Ectodermal cell (in vitro differentiated cells): ENCODE data around the gene ARHGAP4.

Experiments
- H3K27ac ChIP-seq: 2 replicates; pipeline ENCODE4 v1.7.0; 2013; ENCODE audit warnings: mild to moderate bottlenecking, low read depth, low read length; ENCODE audit not compliant: insufficient read depth, poor library complexity, severe bottlenecking
- H3K27me3 ChIP-seq: 2 replicates; pipeline ENCODE4 v1.7.0; 2013; ENCODE audit warnings: mild to moderate bottlenecking, low read length; ENCODE audit not compliant: insufficient read depth, control insufficient read depth, poor library complexity, severe bottlenecking
- H3K36me3 ChIP-seq: one replicate; pipeline ENCODE4 v1.7.0; 2013; ENCODE audit warnings: low read length; ENCODE audit not compliant: control insufficient read depth, insufficient read depth
- H3K4me1 ChIP-seq: one replicate; pipeline ENCODE4 v1.7.0; 2013; ENCODE audit warnings: low read length; ENCODE audit not compliant: control insufficient read depth, insufficient read depth
- H3K4me3 ChIP-seq: 2 replicates; pipeline ENCODE4 v1.7.0; 2013; ENCODE audit warnings: low read depth, low read length, control low read depth; ENCODE audit not compliant: insufficient read depth
- H3K9me3 ChIP-seq: 2 replicates; pipeline ENCODE4 v1.7.0; 2013; ENCODE audit warnings: mild to moderate bottlenecking, low read length, moderate library complexity; ENCODE audit not compliant: control insufficient read depth
- WGBS, 2 experiments: methylation state at CpG; one replicate each; pipeline ENCODE4 v1.1.7; 2013; ENCODE audit warnings: missing lambda C conversion rate in 2 of 2; 5-methylcytosine and 5-hydroxymethylcytosine counted together

ARHGAP4 gene

GRCh38 chrX:153880440-153880815 lies 45.6 kb downstream of the ARHGAP4 start:
- H3K36me3 ChIP-seq = no peaks in the 10 kb centered on the region
- 52 to 53% methylated on average over 6 of the region's 6 CpGs for WGBS, 2 experiments
- peaks cover 62% of the 10 kb centered on the region for H3K4me1 ChIP-seq

GRCh38 chrX:153879741-153880439 lies 46.2 kb downstream of the ARHGAP4 start:
- Histone ChIP-seq H3K36me3 (no peaks in the 10 kb centered on the region), H3K27me3 (peaks cover 5% of the 10 kb centered on the region), H3K27ac (no peak overlapping the region), H3K4me1 (peaks cover 62% of the 10 kb centered on the region), H3K4me3 (no peak overlapping the region), H3K9me3 (no peaks in the 10 kb centered on the region)
- WGBS, 2 experiments = 66 to 70% methylated on average over 12 of the region's 12 CpGs

More at GRCh38 chrX:153880440-153880815, 45.6 kb downstream of the ARHGAP4 start:
- Histone ChIP-seq H3K27me3 (peaks cover 10% of the 10 kb centered on the region), H3K9me3 (no peaks in the 10 kb centered on the region), H3K4me3 (no peak overlapping the region), H3K27ac (no peak overlapping the region)

GRCh38 chrX:153878969-153879653 lies 47.0 kb downstream of the ARHGAP4 start:
- Histone ChIP-seq H3K36me3 (no peaks in the 10 kb centered on the region), H3K4me1 (peaks cover 63% of the 10 kb centered on the region), H3K9me3 (no peaks in the 10 kb centered on the region), H3K4me3 (no peak overlapping the region), H3K27ac (peak overlapping the region; percentile 81), H3K27me3 (no peaks in the 10 kb centered on the region)
- WGBS, 2 experiments = 2 to 3% methylated on average over 28 of the region's 28 CpGs

DNA sequence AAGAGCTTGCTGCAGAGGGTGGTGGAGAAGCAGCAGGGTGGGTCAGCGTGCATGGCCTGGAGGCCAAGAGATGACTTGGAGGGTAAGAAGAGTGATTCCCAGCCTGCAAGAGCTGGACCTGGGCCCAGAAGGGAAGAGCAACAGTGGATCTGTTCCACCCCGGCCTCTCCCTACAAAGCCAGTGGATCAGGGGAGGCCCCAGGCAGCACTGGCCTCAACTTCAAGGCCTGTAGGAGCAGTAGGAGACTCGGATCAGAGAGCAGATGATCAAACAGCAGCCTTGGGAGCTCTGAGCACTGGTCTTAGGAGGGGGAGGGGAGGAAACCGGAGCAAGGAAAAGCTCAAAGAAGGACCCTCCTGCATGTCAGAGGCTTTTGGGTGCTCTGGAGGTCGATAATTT lies 47.7 kb downstream of the ARHGAP4 start:
- peaks cover 63% of the 10 kb centered on the region for H3K4me1 ChIP-seq
- 31 to 33% methylated on average over 5 of the region's 5 CpGs for WGBS, 2 experiments
- H3K36me3 ChIP-seq = no peaks in the 10 kb centered on the region
- H3K27ac ChIP-seq = no peak overlapping the region
- H3K4me3 ChIP-seq = no peak overlapping the region
- H3K27me3 ChIP-seq = no peaks in the 10 kb centered on the region
- H3K9me3 ChIP-seq = no peaks in the 10 kb centered on the region

- H3K4me3 ChIP-seq = no peak overlapping the region
- peaks cover 69% of the 10 kb centered on the region for H3K4me1 ChIP-seq
- H3K9me3 ChIP-seq = no peaks in the 10 kb centered on the region
- H3K27ac ChIP-seq = no peak overlapping the region
- H3K36me3 ChIP-seq = no peaks in the 10 kb centered on the region
- WGBS, 2 experiments = 84 to 90% methylated on average over 8 of the region's 8 CpGs
- no peaks in the 10 kb centered on the region for H3K27me3 ChIP-seq
Observed at GRCh38 chrX:153877571-153878261, 48.3 kb downstream of the ARHGAP4 start.

GRCh38 chrX:153876112-153876491 lies 50.0 kb downstream of the ARHGAP4 start:
- Histone ChIP-seq H3K4me3 (no peak overlapping the region), H3K9me3 (no peaks in the 10 kb centered on the region), H3K36me3 (no peaks in the 10 kb centered on the region), H3K4me1 (peaks cover 63% of the 10 kb centered on the region), H3K27me3 (no peaks in the 10 kb centered on the region), H3K27ac (no peak overlapping the region)
- 79 to 89% methylated on average over 3 of the region's 3 CpGs for WGBS, 2 experiments

DNA sequence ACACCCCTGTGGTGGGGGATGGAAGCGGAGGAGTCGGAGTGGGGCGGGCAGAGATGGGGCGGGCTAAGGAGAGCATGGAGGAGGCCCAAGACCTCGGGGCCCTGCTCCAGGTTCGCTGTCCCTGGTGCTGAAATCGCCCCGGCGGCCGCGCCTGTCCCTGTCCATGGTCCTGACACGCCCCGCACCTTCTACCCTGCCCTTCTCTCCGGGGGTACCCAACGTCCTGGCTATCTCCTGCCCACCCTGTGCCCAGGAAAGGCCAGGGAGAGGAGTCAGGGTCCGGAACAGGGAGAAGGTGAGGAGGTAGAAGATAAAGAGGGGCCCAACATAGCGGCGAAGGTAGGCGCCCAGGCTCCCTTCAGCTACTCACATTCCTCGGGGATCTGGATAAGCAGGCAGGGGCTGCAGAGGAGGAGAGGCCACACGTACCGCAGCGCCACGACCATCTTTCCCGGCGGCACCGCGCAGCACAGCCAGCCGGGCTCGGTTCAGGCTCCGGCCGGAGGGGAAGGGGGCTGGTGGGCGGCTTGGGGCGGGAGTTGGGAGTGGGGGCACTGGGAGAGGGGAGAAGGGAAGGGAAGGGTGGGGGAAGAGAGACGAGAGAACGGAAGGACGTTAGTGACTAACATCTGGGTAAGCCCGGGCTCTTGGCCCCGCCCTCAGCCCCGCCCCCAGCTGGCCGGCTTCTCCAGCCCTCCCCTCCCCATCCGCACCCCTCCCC lies 50.5 kb downstream of the ARHGAP4 start:
- Histone ChIP-seq H3K9me3 (no peaks in the 10 kb centered on the region), H3K27ac (no peak overlapping the region), H3K27me3 (no peaks in the 10 kb centered on the region), H3K36me3 (no peaks in the 10 kb centered on the region), H3K4me1 (peaks cover 57% of the 10 kb centered on the region), H3K4me3 (no peak overlapping the region)
- WGBS, 2 experiments = 1% methylated on average over 33 to 41 of the region's 42 CpGs

DNA sequence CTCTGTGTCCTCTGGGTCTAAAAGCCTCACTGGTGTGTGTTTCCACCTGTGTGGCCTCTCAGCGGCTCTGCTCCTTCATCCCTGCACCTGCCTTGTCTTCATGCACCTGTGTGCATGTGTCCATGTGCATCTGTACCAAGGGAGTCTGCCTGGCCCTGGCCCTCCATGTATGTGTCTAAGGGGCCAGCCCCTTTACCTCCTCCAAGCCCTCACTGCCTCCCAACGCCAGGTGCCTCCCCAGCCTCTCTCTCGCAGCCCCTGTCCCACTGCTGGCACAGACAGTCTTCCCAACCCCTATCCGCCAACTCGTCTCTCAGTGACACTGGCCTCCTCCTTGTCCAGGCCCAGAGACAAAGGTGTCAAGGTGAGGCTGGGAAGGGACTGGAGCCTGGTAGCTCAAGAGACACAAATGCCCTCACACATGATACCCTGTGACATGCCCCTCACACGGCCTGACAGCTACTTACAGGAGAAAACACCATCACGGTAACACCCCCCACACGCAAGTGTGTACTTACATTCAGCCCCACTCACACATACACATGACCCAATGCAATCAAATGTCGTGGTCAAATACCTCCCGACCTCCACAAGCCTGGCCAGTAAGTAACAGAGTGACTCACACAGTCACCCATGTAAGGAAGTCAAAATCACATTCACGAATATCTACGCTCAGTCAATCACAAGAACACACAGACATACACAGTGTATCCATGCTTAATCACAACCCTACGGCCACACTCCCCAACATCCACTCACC lies 51.5 kb downstream of the ARHGAP4 start:
- peaks cover 47% of the 10 kb centered on the region for H3K4me1 ChIP-seq
- no peaks in the 10 kb centered on the region for H3K27me3 ChIP-seq
- H3K27ac ChIP-seq = no peak overlapping the region
- H3K36me3 ChIP-seq = no peaks in the 10 kb centered on the region
- 79 to 87% methylated on average over 13 of the region's 13 CpGs for WGBS, 2 experiments
- H3K4me3 ChIP-seq = no peak overlapping the region
- no peaks in the 10 kb centered on the region for H3K9me3 ChIP-seq

- H3K4me1 ChIP-seq = peaks cover 42% of the 10 kb centered on the region
- no peak overlapping the region for H3K4me3 ChIP-seq
- WGBS, 2 experiments = 61 to 67% methylated on average over 3 of the region's 3 CpGs
- H3K9me3 ChIP-seq = no peaks in the 10 kb centered on the region
- no peaks in the 10 kb centered on the region for H3K36me3 ChIP-seq
- no peaks in the 10 kb centered on the region for H3K27me3 ChIP-seq
- no peak overlapping the region for H3K27ac ChIP-seq
Observed at GRCh38 chrX:153874085-153874365, 52.0 kb downstream of the ARHGAP4 start.
